HG03066 (cell line): ENCODE results near the gene WDR91.
A peak's percentile ranks its signal among the peaks of the same experiment; 100 is the strongest.
"Not testable (repeated sequence)": the region's sequence is repeated elsewhere in the genome, so short reads cannot be mapped to it uniquely, and the experiment has no call there.

ENCODE experiments used
- ATAC-seq: cut with Tn5 transposase; IDR thresholded peaks from one replicate; pipeline ENCODE4 v1.9.1; 2021; ENCODE audit warnings: low read depth; ENCODE audit not compliant: unreplicated experiment

WDR91 gene

DNA sequence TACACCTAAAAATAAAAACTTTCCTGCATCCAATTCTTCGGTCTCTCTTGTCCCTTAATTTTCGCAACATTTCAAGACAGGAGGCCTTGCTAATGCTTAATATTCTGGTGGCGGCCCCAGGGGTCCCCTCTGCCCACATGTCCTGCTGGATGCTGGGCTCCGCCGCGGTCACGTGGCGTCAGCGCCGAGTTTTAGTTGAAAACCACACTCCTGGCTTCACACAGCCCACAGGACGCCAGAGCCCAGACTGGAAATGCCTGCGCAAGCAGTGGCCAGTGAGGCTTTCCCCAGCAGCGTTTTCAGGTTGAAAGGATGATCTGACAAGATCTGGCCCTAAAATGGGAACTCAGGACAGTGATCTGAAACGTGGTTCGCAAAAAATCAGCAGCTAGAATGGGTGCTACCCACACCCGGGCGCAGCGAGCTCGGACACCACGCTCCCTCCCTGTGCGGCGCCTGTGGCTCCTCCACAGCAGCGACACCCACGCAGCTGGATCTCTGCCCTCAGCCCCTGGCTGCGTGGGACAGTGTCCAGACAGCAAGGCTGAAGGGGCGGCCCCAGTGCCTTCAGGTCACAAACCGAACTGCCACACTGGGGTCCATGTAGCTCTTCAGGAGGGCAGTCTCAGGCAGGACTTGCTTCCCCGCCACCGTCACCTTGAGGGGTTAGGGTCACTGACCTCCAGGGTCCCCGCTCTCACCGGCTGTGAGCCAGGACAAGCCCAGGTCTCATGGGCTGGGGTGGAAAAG lies 29.2 kb downstream of the WDR91 start:
- ATAC-seq = no peak

GRCh38 chr7:135181261-135181928 lies 29.9 kb downstream of the WDR91 start:
- no peak for ATAC-seq

- no peak for ATAC-seq
These were observed 31.2 kb downstream of the WDR91 start for GRCh38 chr7:135180122-135180521.

DNA sequence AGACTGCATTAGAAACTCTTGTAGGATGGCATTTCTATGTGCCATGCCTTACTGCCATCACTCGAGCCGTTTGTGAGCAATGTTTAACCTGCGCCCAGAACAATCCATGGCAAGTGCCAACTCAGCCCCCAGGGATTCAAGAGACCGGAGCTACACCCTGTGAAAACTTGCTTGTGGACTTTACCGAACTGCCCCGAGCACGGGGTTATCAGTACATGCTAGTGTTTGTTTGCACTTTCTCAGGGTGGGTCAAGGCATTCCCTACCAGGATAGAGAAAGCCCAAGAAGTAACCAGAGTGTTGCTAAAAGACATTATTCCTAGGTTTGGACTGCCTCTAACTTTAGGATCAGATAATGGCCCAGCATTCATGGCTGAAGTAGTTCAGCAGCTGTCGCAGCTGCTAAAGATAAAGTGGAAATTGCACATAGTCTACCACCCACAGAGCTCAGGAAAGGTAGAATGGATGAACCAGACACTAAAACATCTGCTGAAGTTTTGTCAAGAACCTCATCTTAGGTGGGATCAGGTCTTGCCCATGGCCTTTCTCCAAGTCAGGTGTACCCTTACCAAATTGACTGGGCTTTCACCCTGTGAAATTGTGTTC lies 31.9 kb downstream of the WDR91 start:
- ATAC-seq = no peak

- ATAC-seq = no peak
These were observed 33.0 kb downstream of the WDR91 start for GRCh38 chr7:135178364-135178763.

DNA sequence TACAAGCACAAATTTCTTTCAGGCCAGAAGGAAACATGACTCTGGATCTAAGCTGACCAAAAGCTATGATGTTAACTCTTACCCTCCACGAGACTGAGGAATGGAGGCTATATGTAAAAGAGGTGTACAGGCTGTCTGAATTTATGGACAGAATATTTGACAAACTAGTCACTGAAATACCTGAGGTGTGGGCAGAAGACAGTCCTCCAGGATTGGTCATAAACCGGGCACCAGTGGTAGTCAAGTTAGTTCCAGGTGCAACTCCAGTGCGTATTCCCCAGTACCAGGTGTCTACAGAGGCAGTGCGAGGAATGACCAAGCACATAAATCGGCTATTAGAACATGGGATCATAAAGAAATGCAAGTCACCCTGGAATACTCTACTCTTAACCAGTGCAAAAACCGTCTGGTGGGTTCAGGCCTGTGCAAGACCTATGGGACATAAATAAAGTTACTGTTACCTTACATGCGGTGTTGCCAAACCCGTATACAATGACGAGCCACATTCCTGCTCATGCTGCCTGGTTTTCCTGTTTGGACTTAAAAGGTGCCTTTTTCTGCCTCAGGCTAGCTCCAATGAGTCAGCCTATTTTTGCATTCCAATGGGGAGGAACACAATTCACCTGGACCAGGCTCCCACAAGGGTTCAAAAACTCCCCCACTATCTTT lies 34.2 kb downstream of the WDR91 start:
- ATAC-seq = no peak

DNA sequence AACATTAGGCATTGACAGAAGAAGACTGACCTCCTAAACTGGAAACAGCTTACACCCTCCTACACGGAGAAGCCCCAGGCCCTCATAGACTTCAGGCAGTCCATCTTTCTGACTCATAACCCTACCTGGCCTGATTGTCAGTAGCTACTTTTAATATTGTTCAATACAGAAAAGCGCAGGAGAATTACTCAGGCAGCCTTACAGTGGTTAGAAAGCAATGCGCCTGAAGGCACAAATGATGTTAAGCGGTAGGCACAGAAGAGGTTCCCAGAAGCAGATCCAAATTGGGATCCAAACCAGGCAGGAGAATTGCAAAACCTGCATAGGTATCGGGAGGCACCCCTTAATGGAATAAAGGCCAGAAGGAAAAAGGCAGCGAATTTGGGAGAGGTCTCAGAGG lies 35.4 kb downstream of the WDR91 start:
- ATAC-seq = no peak

DNA sequence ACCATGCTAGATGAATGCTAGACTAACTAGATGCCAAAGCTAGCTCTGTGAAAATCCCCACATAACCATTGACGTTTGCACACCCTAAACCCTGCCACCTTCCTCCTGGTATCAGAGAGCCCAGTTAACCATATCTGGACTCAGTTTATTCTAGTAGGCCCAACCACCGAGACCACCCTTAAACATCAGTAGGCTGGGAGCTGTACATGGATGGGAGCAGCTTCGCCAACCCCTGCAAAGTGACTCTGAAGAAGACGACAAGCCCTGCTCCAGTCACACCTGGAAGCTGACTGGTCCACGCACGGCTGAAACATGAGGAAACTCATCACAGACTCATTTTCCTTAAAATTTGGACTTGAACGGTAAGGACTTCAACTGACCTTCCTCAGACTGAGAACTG lies 36.4 kb downstream of the WDR91 start:
- no peak for ATAC-seq

DNA sequence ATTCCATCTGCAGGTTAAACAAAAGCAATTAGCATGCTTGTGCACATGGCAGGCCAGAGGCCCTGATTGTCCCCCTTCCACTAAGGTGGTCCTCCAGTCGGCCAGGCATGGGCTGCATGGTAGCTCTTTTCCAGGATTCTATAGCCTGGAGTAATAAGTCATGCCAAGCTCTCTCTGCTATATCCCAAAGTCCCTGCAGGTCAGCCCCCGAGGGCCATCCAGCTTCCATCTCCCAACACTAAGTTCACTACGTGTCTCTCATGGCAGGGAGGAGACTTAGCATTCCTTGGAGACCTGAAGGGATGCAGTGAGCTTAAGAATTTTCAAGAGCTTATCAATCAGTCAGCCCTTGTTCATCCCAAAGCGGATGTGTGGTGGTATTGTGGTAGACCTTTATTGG lies 37.4 kb downstream of the WDR91 start:
- ATAC-seq = not testable (repeated sequence)

DNA sequence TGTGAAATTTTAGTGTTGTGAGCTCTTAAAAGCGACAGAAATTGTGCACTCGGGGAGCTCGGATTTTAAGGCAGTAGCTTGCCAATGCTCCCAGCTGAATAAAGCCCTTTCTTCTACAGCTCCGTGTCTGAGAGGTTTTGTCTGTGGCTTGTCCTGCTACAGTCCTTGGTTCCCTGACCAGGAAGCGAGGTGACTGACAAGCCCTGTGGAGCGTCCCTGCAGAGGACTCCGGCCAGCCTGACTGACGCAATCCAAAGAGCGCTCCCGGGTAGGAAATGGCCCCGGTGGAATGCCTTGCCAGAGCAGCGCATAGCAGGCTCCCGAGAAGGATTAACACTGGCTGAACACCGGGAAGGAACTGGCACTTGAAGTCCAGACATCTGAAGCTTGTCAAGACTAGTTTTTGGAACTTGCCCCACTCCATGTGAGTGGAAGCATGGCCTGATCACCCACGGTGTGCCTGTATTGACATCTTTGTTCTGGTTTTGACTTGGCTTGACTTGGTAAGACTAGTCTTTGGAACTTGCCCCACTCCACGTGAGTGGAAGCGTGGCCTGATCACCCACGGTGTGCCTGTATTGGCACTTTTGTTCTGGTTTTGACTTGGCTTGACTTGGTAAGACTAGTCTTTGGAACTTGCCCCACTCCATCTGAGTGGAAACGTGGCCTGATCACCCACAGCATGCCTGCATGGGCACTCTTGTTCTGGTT lies 39.6 kb downstream of the WDR91 start:
- ATAC-seq = not testable (repeated sequence)

GRCh38 chr7:135170998-135171481 lies 40.3 kb downstream of the WDR91 start:
- ATAC-seq = peak; percentile 32

DNA sequence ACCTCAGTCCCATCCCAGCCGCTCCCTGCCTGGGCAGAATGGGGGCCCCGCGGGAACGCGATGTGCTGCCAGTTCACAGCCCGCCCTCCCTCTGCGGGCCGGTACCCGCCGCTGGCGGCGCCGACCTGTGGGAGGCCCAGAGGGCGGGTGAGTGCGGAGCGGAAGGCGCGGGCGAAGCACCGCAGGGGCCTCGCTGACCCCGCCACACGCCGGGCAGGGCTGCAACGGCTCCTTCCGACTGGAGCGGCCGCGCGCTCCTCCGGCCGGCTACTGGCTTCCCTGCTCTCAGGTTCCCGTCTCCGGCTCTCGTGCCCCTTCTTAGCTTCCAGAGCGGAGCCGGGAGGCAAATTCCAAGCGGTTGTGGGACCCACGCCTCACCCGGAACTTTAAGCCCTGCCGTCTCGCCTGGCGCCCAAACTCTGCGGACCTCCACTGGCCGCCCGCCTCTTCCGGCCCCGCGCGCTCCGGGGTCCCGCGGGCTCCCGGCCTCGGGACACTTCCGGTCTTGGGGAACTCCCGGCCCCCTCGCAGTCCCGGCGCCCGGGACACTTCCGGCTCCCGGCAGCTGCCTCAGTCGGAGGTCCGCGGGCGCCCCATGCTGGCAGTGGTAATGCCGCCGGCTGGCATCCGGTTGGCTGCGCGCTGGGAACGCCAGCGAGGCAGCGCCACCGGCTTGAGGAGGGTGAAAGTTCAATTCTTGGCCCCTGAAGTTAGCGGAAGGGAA lies 40.9 kb downstream of the WDR91 start, which contains the start of gene CYREN:
Gene CYREN, minus strand, starts transcription at position 434 of the 724 bp plus-strand sequence. CDS start 1,785 bp downstream, outside the sequence.
- ATAC-seq = peak; percentile 62

- peak; percentile 2 for ATAC-seq
These were observed 41.4 kb downstream of the WDR91 start for GRCh38 chr7:135169964-135170273.

DNA sequence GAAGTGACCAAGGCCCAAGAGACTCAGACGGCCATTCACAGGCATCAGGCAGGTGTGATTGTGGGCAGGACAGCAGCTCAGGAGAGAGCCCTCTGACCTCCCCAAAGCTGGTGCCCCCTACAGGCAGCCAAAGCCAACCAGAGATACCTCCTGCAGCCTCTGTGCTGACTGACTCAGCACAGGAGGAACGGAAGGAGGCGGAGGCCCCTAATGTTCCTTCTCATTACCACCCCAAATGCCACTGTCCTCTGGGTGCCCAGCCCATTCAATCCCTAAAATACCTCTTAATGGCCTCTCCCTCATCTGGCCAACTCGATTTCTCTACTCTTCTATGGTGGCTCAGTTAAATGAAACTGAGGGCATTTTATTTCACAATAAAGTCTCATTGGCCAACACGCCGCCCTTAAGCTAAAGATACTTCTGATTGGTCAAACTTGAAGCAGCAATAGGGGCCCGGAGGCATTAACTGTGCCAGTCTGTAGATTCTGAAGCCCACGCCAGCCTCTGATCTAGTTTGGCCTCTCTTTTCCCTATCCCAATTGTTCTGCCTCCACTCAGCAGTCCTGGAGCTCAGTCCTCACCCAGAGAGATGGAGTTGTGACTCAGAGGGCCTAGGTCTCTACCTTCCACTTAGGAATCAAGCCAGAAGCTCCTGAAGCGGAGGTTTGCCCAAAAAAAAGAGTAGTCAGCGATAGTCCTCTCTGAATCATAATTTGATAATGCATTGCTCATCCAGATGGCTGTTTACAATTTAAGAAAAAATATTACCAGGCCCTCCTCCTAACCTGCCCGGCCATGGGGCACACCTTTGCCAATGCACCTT lies 42.0 kb downstream of the WDR91 start:
- peak; percentile 44 for ATAC-seq

DNA sequence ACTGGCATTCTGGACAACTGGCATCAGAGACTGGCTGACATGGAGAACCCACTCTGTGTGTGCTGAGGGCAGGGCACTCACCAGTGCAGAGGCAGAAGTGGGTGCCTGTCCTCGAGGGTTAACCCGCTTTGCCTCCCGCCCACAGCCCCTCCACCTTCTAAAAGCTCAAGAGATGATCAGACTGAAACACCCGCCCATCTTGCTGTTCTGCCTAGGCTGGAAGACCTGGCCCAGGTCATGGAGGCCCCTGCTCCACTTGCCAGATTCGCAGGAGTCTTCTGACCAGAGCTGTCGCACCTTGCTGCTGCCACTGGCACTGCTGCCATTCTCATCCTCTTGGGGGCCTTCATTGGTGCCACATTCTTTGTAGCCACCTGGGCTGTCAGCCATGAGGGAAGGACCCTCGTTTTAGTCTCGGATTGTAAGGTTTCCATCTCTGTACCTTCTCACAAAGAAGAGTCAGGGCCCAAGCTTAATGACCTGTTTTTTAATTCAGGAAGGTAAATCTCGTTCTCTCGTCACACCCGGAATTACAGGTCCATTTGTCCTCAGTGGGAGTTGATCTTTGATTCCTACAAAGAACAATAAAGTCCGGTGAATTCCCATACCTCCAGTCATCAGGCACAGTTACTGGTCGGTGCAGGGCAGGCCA lies 42.7 kb downstream of the WDR91 start:
- ATAC-seq = no peak

- ATAC-seq = no peak
These were observed 43.3 kb downstream of the WDR91 start for GRCh38 chr7:135168001-135168400.

GRCh38 chr7:135167365-135167917 lies 43.9 kb downstream of the WDR91 start:
- no peak for ATAC-seq

GRCh38 chr7:135166338-135166990 lies 44.9 kb downstream of the WDR91 start:
- ATAC-seq = no peak
